Hepatocyte (in vitro differentiated cells): Measurements from ENCODE around the gene SLC44A5.

Experiments
- CTCF ChIP-seq: fragments of 200-600 bp; sonication (generic); IDR thresholded peaks from 2 replicates; pipeline ENCODE4 v1.5.1; 2016; ENCODE audit warnings: antibody characterized with exemption, mild to moderate bottlenecking; ENCODE audit not compliant: poor library complexity
- EZH2 ChIP-seq: fragments of 200-600 bp; sonication (generic); IDR thresholded peaks from 2 replicates; pipeline ENCODE4 v1.6.1; 2016; ENCODE audit warnings: antibody characterized with exemption, mild to moderate bottlenecking, borderline replicate concordance

DNA sequence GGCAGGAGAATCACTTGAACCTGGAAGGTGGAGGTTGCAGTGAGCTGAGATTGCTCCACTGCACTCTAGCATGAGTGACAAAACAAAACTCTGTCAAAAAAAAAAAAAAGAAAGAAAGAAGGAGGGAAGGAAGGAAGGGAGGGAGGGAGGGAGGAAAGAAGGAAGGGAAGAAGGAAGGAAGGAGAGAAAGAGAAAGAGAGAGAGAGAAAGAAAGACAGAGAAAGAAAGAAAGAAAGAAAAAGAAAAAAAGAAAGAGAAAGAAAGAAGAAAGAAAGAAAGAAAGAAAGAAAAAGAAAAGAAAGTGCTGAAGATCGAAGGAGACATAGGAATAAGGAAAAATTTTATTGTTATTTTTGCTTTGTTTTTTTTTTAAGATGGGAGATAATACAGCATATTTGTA is 166.7 kb downstream of the SLC44A5 start:
- TF ChIP-seq EZH2 (no peak), CTCF (no peak)
